GM19193 (cell line): ENCODE data around the gene SLC13A3.

Source experiments
- POLR2A ChIP-seq: IDR thresholded peaks from 4 replicates; pipeline ENCODE4 v1.6.1; 2011; ENCODE audit not compliant: insufficient read depth, insufficient read length; ENCODE audit errors: extremely low read depth

SLC13A3 gene

GRCh38 chr20:46546298-46546697 is 105.0 kb downstream of the SLC13A3 start:
- no peak for TF ChIP-seq POLR2A

DNA sequence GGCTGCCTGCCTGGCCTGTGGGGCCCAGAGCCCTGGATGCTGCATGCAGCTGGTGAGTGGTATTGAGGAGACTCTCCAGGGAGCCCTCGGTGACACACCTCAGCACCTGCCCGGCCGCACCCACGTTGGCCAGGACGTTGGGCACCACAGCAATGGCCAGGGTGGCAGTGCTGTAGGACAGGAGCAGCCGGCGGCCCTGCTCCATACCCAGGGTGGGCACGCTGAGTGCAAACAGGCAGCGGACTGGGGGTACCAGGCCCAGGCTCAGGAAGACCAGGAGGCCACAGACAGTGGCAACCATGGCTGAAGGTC is 105.5 kb downstream of the SLC13A3 start:
- no peak for TF ChIP-seq POLR2A

DNA sequence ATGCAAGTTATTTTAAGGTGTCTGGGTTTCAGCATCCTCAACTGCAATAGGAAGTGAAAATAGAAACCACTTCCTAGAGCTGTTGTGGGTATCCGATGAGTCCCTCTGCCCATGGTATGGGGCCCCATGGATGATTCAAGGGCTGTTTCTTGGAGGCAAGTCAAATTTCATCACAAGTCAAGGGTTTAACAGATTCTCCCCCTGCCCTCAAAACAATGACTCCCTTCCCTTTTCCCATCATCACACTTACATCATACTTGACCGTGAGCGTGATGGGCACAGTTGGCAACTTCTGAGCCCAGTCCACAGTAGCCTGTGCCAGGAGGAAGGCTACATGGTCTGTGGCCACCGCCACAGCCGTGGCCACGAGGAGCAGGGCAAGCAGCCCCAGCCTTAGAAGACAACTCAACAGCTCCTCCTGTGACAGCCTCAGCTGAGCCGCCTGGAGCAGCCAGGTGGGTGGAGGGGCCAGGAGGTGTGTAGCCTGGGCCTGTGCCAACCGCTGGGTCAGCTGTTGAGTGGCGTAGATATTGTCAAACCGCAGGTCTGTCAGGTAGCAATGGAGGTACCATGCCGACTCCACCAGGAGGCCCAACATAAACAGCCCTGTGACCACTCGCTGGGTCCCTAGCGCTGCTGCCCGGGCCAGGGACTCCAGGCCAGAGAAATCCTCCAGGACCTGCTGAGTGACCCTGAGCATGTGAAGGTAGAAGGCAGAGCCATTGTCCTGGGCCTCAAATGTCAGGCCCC is 106.0 kb downstream of the SLC13A3 start:
- no peak for TF ChIP-seq POLR2A

DNA sequence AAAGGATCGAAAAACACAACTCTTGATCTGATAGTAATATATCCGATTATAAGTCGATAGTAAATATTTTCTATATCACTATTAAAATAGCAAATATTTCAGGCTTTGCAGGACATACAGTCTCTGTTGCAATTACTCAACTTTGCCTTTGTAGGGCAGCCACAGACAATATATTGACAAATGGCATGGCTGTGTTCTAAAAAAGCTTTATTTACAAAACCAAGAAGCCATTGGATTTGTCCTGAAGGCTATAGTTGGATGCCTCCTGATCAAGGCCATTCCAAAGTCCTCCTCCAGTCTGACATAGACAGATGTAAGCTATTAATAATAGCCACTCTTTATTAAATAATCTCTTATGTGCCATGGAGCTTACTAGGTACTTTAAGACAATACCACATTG is 106.7 kb downstream of the SLC13A3 start:
- TF ChIP-seq POLR2A: no peak

DNA sequence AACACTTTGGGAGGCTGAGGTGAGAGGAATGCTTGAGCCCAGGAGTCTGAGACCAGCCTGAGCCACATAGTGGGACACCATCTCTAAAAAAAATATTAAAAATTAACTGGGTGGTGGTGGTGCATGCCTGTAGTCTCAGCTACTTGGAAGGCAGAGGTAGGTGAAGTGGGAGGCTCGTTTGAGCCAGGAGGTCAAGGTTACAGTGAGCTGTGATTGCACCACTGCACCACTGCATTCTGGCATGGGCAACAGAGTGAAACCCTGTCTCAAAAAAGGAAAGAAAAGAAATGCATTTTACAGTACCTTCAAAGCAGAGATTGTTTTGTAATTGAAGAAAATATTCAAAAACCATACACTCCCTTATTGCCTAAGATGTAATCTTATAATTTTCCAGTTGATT is 107.3 kb downstream of the SLC13A3 start:
- TF ChIP-seq POLR2A: no peak

DNA sequence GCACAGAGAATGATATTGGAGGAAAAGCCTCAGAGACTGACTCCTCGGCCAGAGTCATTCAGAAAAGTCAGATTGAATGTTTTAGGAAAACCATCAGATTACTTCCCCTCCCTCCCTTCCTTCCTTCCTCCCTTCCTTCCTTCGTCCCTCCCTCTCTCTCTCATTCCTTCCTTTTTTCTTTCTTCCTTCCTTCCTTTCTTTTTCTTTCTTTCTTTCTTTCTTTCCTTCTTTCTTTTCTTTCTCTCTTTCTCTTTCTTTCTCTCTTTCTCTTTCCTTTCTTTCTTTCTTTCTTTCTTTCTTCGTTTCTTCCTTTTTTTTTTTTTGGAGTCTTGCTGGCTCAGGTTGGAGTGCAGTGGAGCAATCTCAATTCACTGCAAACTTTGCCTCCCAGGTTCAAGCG is 108.2 kb downstream of the SLC13A3 start:
- TF ChIP-seq POLR2A: no peak

DNA sequence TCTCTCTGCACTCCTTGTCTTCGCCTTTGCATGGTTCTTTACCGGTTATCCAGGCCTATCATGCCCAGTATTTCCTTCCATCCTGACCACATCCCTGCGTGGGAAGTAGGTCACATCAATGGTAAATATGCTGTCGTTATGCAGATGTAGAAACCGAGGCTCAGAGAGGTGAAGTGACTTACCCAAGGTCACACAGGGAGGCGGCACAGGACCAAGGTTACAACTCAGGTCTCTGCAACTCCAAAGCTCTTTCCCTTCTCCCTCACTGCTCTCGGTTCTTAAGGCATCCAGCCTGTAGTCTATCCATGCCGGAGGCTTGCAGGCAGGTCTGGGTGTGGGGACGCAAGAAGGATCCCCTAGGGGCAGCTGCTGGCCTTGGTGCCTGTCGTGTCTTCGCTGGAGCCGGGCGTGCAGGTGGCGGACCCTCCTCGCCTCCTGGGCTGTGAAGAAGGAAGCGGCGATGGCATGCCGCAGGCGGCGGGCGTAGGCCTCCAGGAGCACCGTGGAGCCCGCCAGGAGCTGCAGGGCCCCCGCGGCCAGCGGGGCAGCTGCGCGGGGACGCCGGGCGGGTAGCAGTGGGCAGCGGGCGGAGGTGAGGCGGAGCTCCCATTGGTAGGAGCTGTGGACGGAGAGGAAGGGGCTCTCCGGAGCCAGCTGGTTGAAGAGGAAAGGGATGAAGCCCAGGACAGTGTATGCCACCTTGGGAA is 109.9 kb downstream of the SLC13A3 start:
- TF ChIP-seq POLR2A: no peak

DNA sequence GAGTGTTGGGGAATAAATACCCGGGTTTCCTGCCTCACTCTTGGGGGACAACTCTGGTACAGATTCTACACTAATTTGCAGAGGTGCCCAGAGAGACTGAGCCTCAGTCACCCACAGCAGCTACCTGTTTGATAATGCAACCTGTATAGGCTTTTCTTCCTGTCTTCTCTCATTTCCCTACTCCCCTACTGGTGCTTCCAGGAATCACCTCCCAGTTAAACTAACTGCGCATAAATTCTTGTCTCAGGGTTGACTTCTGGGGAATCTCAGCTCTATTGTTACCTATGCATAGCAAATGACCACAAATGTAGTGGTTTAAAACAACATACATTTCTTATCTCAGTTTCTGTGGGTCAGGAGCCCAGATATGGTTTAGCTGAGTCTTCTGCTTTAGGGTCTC is 112.1 kb downstream of the SLC13A3 start:
- no peak for TF ChIP-seq POLR2A

DNA sequence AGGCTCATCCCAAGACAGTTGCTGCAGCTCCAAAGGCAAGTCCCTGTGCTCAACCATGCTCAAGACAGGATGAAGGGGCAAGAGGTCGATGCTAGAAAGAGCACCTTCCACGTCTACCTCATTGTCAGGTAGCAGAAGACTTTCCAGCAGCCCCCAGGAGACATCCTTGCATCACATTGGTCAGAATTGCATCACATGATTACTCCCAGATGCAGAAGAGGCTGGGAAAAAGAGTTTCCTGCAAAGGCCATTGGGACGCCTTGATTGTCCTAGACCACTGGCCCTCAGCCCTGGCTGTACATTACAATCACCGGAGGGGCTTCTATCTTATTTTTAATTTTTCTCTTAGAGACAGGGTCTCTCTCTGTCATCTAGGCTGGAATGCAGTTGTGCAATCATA is 120.6 kb downstream of the SLC13A3 start:
- TF ChIP-seq POLR2A: no peak

DNA sequence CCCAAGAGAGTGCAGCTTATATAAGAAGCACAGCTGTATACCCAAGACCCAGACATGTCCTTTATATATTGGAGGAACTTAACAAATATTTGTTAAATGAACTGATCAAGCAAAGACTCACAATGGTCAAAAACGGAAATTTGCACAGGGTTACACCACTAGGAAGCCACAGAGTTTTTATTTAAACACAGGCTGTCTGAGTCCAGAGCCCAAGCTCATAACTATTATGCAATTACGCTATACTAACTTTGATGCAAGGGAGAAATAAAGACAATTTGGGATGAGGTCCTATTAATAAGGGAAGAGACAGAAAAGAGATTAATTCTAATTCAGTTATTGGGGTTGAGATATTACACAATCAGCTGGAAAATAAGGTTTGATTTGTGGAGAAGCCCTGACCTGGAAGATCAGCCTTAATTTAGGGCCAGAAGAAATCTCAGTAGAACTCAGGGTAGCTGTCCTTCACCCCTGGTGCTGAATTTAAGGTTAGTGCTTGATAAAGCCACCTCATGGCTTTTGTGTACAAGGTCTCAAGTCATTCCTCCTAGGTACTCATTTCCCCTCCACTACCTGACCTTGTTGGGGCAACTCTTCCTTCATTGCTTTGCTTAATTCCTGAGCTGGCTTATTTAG is 127.4 kb downstream of the SLC13A3 start:
- TF ChIP-seq POLR2A: no peak

DNA sequence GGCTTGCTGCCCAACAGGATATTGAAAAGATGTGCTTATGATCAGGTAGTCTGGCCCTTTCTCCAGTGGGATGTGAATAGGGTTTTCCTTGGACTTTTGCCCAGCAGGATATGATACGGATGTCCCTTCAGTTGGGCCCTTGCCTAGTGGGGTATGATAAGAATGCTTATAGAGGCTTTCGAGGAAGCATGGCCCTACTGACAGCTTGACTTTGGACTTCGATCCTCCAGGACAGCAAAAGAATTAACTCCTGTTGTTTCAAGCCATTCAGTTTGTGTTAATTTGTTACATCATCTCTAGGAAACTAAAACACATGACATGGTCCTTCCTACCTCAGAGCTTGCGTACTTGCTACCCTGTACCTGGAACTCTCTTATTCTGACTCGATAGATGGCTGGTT is 128.2 kb downstream of the SLC13A3 start:
- TF ChIP-seq POLR2A: no peak

- no peak for TF ChIP-seq POLR2A
These were observed 130.2 kb downstream of the SLC13A3 start for GRCh38 chr20:46520976-46521579.

DNA sequence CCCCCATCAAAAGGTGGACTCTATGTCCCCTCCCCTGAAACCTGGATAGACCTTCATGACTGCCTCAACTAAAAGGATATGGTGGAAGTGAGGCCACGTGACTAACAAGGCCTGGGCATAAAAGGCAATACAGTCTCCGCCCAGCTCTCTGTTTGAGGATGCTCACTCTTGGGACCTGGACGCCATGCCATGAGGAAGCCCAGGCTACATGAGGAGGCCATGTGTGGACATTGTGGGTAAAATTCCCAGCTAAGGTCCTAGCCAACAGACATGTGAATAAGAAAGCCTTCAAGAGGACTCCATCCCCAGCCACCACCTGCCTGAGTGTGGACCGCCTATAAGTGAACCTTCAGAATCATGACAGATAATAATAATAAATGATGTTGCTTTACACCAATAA is 130.7 kb downstream of the SLC13A3 start:
- no peak for TF ChIP-seq POLR2A

GRCh38 chr20:46519471-46520068 is 131.7 kb downstream of the SLC13A3 start:
- no peak for TF ChIP-seq POLR2A
